Fibroblast of skin of left quadriceps (primary cell): ENCODE measurements around the gene SDF4.
A peak's percentile ranks its signal among the peaks of the same experiment; 100 is the strongest.
"Not testable (repeated sequence)": the region's sequence is repeated elsewhere in the genome, so short reads cannot be mapped to it uniquely, and the experiment has no call there.

Experiments
- DNase-seq, 2 experiments: peaks; one replicate each; pipeline ENCODE4 v3.0.0-alpha.2; 2013; ENCODE audit warnings: low read depth in 2 of 2

The SDF4 gene

GRCh38 chr1:1199141-1199960 lies 32.5 kb downstream of the SDF4 start:
- no peak for DNase-seq

DNA sequence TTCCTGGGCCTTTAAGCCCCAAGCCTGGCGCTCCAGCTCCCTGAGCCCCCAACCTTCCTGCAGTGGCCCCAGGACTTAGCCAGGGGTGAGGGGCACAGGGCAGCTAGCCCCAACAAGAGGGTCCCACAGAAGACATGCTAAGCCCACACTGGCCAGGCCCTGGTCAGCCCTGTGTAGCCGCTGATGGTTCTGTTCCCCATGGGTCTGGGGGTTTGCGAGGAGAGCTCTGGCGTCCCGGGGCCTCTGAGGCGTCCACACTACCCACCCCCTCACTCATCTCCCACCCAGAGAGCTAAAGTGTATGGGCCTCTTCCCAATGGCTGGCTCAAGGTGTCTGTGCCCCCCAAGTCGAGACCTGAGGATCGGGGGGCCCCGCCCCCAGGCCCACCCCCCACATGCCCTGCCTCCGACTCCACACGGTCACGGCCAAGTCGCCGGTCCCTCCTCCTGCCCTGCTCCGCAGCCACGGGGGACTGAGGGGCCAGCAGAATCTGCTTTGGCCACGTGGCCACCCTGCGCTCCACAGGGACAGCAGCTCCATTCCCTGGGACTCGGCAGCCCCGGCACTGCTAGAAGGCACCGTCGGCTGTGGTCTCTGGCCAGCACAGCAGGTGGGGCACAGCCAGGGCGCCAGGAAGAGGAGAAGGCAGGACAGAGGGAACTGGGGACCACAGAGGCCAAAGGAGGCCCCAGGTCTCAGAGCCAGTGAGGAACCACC lies 33.2 kb downstream of the SDF4 start:
- no peak for DNase-seq

DNA sequence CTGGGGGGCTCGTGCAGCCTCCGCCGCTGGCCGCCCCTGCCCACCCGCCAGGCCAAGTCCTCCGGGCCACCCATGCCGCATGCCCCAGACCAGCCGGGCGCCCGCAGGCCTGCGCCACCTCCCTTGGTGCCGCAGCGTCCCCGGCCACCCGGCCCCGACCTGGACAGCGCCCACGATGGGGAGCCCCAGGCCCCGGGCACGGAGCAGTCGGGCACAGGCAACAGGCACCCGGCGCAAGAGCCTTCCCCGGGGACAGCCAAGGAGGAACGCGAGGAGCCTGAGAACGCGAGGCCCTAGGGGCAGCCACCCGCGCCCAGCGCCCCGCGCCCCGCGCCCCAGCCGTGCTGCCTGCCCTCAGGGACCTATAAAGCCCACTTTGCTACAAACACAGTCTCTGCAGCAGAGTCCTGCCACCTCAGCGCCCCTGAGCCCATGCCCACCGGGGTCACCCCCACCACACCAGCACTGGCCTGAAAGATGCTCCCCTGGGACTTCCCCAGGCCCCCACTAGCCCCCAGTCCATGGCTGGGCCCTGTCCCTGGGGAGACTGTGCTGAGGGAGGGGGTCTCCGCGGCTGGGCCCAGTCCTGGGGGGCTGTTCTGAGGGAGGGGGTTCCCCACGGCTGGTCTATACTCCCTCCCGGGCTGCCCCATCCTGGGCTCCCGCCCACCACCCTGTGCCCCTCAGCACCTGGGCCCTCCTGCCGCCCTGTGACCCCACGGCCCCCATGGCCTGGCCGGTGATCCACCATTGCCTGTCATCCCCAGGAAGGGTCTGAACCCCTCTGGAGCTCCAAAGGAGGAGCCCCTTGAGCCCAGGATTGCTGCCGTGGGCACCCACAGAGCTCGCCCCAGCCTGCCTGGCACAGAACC lies 34.0 kb downstream of the SDF4 start:
- DNase-seq: no peak

DNA sequence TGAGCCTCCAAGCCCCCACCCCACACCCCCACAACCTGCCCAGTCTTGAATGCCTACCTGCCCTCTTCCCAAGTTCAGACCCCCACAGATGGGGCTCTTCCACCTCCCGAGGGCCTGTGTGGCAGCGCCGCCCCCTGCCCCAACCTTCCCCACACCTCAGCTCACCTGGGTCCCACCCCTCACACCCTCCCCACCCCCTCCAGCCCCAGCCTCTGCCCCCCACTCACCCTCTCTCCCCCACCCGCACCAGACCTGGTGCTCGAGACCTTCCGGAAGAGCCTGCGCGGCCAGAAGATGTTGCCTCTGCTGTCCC lies 34.7 kb downstream of the SDF4 start:
- no peak for DNase-seq

DNA sequence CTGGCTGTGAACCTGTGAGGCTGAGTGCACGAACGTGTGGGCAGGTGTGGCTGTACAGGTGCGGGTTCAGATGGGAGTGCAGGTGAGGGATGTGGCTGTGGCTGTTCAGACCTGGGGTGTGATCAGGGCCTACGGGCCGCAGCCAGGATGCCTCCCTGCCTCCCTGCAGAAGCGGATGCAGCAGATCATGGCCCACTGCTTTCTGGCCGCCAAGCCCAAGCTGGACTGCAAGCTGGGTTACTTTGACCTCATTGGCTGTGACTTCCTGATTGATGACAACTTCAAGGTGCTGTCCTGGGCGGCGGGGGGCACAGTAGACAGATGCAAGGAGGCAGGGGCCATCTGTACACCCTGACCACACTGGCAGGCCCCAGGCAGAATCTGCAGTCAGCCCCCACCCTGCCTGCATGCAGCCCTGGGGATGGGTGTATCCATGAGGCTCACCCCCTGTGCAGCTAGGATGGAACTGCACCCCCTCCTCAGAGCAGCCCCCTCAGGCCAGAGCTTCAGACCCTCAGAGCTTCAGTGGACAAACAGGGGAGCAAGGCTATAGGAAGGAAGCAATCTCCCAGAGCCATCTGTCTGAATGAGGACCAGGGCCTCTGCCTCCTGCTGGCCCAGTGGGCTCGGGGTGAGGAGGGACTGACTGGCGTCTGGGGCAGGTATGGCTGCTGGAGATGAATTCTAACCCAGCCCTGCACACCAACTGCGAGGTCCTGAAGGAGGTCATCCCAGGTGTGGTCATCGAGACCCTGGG lies 35.2 kb downstream of the SDF4 start:
- no peak for DNase-seq

DNA sequence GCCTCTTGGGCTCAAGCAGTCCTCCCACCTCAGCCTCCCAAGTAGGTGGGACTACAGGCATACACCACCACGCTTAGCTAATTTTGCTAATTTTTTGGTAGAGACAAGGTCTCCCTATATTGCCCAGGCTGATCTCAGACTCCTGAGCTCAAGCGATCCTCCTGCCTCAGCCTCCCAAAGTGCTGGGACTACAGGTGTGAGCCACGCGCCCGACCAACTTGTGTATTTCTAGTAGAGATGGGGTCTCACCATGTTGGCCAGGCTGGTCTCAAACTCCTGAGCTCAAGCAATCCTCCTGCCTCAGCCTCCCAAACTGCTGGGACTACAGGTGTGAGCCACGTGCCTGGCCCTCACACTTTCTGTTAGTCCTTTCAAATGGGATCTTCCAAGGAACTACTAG lies 36.1 kb downstream of the SDF4 start:
- not testable (repeated sequence) for DNase-seq

DNA sequence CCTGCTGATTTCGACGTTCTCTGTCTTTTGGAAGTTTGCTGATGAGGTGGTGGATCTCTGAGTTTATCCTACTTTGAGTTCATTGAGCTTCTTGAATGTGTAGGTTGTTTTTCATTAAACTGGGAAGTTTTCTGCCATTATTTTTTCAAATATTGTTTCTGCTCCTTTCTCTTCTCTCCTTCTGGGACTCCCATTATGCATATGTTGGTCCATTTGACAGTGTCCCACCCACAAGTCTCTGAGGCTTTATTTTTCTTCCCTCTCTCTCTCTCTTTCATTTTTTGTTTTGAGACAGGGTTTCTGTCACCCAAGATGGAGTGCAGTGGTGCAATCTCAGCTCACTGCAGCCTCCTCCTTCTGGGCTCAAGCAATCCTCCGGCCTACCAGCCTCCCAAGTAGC lies 37.1 kb downstream of the SDF4 start:
- no peak for DNase-seq

- DNase-seq: no peak
These were observed 40.1 kb downstream of the SDF4 start for GRCh38 chr1:1191734-1192133.

GRCh38 chr1:1189111-1189510 lies 42.7 kb downstream of the SDF4 start:
- no peak for DNase-seq

DNA sequence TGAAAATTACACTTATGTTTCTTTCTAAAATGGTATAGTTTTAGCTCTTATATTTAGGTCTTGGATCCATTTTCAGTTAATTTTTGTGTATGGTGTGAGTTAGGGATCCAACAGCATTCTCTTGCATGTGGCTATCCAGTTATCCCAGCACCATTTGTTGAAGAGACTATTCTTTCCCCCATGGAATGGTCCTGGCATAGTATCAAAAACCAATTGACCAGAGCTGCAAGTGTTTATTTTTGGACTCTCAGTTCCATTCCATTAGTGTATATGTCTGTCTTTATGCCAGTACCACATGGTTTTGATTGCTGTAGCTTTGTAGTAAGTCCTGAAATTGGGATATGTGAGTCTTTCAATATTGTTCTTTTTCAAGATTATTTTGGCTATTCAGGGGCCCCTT lies 43.9 kb downstream of the SDF4 start:
- DNase-seq: peak; percentile 12

GRCh38 chr1:1185101-1185765 lies 46.6 kb downstream of the SDF4 start:
- DNase-seq: no peak

GRCh38 chr1:1183833-1184775 lies 47.7 kb downstream of the SDF4 start:
- DNase-seq: no peak

DNA sequence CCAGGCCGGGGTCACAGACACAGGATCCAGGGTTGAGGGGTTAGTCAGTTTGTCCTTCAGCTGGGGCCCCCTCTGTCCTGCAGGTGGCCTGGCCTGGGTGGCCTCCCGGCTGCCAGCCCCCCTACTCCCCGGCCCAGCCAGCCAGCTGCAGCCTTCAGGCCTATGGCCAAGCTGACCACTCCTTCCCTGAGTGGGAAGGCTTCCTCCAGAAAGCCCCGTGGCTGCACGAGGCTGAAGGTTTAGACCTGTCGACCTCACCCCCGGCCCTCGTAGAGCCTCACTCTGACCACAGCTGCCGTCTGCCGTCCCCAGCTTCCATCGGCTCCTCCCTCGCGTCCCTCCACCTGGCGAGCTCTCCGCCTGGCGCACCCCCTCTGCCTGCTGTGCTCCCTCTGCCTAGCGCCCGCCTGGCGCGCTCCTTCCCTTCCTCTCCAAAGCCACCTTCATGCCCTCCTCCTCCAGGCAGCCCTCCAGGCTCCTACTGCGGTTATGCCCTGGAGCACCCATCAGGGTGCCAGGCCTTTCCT lies 48.5 kb downstream of the SDF4 start:
- no peak for DNase-seq

DNA sequence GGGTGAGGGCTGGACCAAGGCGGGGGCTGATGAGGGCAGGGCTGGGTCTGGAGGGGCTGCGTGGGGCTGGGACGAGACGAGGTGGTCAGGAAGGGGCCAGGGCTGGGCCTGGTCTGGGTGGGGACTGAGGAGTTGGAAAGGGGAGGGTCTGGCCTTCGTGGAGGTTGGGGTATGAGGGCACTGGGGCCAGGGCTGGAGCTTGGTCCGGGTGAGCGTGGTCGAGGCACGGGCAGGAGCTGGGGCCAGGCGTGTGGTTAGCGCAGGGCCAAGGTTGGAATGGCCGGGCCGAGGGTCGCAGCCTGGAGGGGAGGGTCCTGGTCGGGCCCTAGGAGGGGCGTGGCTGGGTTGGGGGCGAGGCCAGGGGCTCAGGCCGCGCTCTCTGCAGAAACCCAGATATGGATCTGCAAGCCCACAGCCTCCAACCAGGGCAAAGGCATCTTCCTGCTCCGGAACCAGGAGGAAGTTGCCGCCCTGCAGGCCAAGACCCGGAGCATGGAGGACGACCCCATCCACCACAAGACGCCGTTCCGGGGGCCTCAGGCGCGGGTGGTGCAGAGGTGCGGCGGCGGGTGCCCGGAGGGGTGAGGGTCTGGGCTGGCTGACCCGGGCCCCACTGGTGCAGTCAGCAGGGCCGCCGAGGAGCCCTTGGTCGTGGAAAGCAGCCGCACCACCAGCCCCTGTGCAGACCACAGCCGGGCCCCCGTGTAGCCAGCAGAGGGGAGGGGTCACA lies 49.1 kb downstream of the SDF4 start:
- DNase-seq: no peak

DNA sequence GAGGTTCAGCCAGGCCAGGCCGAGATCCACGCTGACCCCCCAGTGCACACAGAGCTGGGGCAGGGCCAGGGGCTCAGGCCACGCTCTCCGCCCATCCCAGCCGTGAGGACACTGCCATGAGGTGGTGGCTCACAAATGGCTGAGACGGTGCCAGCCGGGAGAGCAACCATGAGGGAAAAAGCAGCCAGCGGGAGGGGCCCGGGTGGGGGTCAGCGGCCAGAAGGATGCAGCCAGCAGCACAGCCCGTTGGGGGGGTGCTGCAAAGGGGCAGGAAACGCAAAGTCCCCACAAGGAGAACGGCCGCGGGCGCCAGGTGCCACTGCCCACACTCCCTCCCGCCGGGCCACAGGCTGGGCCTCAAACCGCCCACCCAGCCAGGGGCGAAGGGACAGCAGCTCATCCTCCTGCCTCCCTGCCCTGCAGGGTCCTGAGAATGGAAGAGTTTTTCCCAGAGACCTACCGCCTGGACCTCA lies 49.8 kb downstream of the SDF4 start:
- no peak for DNase-seq

DNA sequence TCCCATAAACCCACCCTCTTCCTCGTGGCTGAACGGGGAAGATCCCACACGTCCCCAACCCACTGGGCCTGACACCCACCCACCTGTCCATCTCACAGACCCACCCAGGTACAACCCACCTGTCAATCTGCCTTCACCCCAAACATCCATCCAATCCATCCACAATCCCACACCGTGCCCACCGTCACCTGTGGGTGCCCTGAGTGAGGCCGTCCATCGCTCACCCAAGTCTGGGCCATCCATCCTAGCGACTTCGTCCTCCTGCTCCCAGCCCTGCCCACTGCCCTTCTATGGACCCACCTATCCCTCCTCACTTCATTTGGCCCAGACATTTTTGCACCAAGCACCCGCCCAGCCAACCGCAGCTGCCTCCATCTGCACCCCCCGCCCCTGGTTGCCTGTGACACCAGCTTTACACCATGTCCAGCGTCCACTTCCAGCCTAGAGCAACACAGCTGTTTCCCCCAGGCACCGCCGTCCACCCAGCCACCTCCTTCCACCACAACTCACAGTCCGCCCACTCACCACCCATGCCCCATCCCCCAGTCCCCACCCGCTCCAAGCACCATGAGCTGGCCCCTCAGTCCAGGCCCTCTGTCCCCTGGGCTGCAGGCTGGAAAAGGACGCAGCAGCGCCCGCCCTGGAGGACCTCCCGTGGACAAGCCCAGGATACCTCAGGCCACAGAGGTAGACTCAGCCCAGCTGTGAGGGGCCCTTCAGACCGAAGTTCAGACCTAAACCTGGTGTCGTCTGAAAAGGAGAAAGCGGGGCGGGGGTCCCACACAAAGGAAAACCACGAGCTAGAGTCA lies 50.5 kb downstream of the SDF4 start:
- no peak for DNase-seq

GRCh38 chr1:1179983-1180861 lies 51.6 kb downstream of the SDF4 start:
- DNase-seq: no peak
